LNCaP clone FGC (cell line): ENCODE results near the gene OR51L1.
A peak's percentile ranks its signal among the peaks of the same experiment; 100 is the strongest.

Source experiments
- DNase-seq: peaks from one replicate; pipeline ENCODE4 v3.0.0-alpha.2; 2011; ENCODE audit warnings: low read depth
- H3K4me3 ChIP-seq: 2 replicates; pipeline ENCODE4 v1.5.1; 2011; ENCODE audit warnings: mild to moderate bottlenecking, low read depth, low read length, control low read depth
- CTCF ChIP-seq: IDR thresholded peaks from 2 replicates; pipeline ENCODE4 v1.5.1; 2012; ENCODE audit warnings: mild to moderate bottlenecking; ENCODE audit not compliant: control insufficient read depth, insufficient read depth; ENCODE audit errors: extremely low read depth

The OR51L1 gene

GRCh38 chr11:4979036-4979435, 15.6 kb upstream of the OR51L1 start:
- no peak overlapping the region for H3K4me3 ChIP-seq
- DNase-seq = no peak
- no peak for TF ChIP-seq CTCF

GRCh38 chr11:4982678-4983077, 12.0 kb upstream of the OR51L1 start:
- no peak for DNase-seq
- no peak overlapping the region for H3K4me3 ChIP-seq
- TF ChIP-seq CTCF = no peak

- DNase-seq = no peak
Measured at GRCh38 chr11:4983841-4984240, 10.8 kb upstream of the OR51L1 start.

GRCh38 chr11:4991060-4991459, 3.6 kb upstream of the OR51L1 start:
- TF ChIP-seq CTCF = peak; percentile 36
- DNase-seq = no peak
- H3K4me3 ChIP-seq = no peak overlapping the region

More at GRCh38 chr11:4983841-4984240, 10.8 kb upstream of the OR51L1 start:
- H3K4me3 ChIP-seq = no peak overlapping the region
- no peak for TF ChIP-seq CTCF

- peak; percentile 81 for TF ChIP-seq CTCF
- no peak overlapping the region for H3K4me3 ChIP-seq
- DNase-seq = peak; percentile 57
Measured at GRCh38 chr11:5004424-5005274, 10.0 kb downstream of the OR51L1 start.

GRCh38 chr11:5007561-5007960, 12.9 kb downstream of the OR51L1 start:
- no peak for TF ChIP-seq CTCF
- no peak for DNase-seq
- H3K4me3 ChIP-seq = no peak overlapping the region

- TF ChIP-seq CTCF = no peak
- no peak overlapping the region for H3K4me3 ChIP-seq
- no peak for DNase-seq
Measured at GRCh38 chr11:5011254-5011653, 16.6 kb downstream of the OR51L1 start.
